BLaER1 treated with 17β-estradiol and CSF1 and Interleukin-3, amounts not matched to agents 10 nM and 100 nM (cell line): ENCODE measurements around the gene EPB41L4A.

ENCODE experiments used
- H3K27ac ChIP-seq, 11 experiments: shearing (Covaris generic); formaldehyde crosslinking; 2 replicates each; pipeline ENCODE4 v1.8.1; 2022
- H3K27me3 ChIP-seq, 11 experiments: shearing (Covaris generic); formaldehyde crosslinking; 2 replicates each; pipeline ENCODE4 v1.8.1; 2022
- H3K36me3 ChIP-seq, 11 experiments: shearing (Covaris generic); formaldehyde crosslinking; 2 replicates each; pipeline ENCODE4 v1.8.1; 2022
- H3K4me1 ChIP-seq, 10 experiments: shearing (Covaris generic); formaldehyde crosslinking; 2 replicates each; pipeline ENCODE4 v1.8.1; 2022
- H3K4me2 ChIP-seq, 11 experiments: shearing (Covaris generic); formaldehyde crosslinking; 2 replicates each; pipeline ENCODE4 v1.8.1; 2022
- H3K4me3 ChIP-seq, 10 experiments: shearing (Covaris generic); formaldehyde crosslinking; 2 replicates each; pipeline ENCODE4 v1.8.1; 2022
- H3K9ac ChIP-seq, 11 experiments: shearing (Covaris generic); formaldehyde crosslinking; 2 replicates each; pipeline ENCODE4 v1.8.1; 2022
- H3K9me3 ChIP-seq, 11 experiments: shearing (Covaris generic); formaldehyde crosslinking; replicated peaks in 1 of 11; 2 replicates each; pipeline ENCODE4 v1.8.1; 2022
- H4K20me1 ChIP-seq, 11 experiments: shearing (Covaris generic); formaldehyde crosslinking; 2 replicates each; pipeline ENCODE4 v1.8.1; 2022
- Cebpa-rat ChIP-seq, 11 experiments: shearing (Covaris generic); IDR thresholded peaks; 2 replicates each; pipeline ENCODE4 v1.8.1; 2022

EPB41L4A gene

DNA sequence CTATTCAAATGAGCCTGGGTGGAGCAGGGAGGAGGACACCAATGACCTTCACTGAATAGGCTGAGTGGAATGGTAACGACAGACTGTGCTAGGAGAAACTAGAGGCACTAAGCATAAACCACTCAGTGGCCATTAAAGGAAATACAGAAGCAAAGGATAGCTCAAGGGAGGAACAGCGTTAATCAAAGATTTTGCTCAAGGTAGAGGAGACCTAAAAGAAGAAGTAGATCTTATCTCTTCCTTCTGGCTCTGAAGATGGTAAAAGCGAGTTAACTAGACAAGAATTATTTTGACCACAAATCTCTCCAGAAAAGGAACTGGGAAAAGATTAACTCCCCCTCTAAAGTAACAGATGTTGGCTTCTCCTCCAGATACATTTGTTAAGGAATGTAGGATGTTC lies 299.6 kb downstream of the EPB41L4A start:
- peak overlapping the region in 1 of 11 experiments; percentile 46; a peak in 2 of 22 replicates for H3K4me2 ChIP-seq
- peaks cover 0 to 30% (median 0%) of the 10 kb centered on the region in 10 experiments; a peak in 8 of 20 replicates for H3K4me1 ChIP-seq
- no peak overlapping the region for H3K27ac ChIP-seq
- no peaks in the 10 kb centered on the region for H3K36me3 ChIP-seq
- peaks cover 0 to 13% (median 6%) of the 10 kb centered on the region in 11 experiments; a peak in 14 of 22 replicates for H3K9me3 ChIP-seq
- no peak for TF ChIP-seq Cebpa-rat (IDR thresholded peaks at IDR 0.05)
- H3K9ac ChIP-seq = no peak overlapping the region
- H3K27me3 ChIP-seq = no peaks in the 10 kb centered on the region
- H3K4me3 ChIP-seq = no peak overlapping the region
- H4K20me1 ChIP-seq = no peaks in the 10 kb centered on the region

- no peak for TF ChIP-seq Cebpa-rat (IDR thresholded peaks at IDR 0.05)
- Histone ChIP-seq H3K36me3 (no peaks in the 10 kb centered on the region), H3K9ac (no peak overlapping the region), H4K20me1 (no peaks in the 10 kb centered on the region), H3K9me3 (peaks cover 0 to 13% (median 6%) of the 10 kb centered on the region in 11 experiments; a peak in 14 of 22 replicates), H3K4me2 (no peak overlapping the region; a peak in 1 of 22 replicates), H3K27me3 (no peaks in the 10 kb centered on the region), H3K4me3 (no peak overlapping the region), H3K27ac (no peak overlapping the region), H3K4me1 (peaks cover 0 to 22% (median 0%) of the 10 kb centered on the region in 10 experiments; a peak in 6 of 20 replicates)
Observed at GRCh38 chr5:112117551-112117950, 301.5 kb downstream of the EPB41L4A start.

- H3K27ac ChIP-seq = no peak overlapping the region
- no peaks in the 10 kb centered on the region for H3K36me3 ChIP-seq
- TF ChIP-seq Cebpa-rat (IDR thresholded peaks at IDR 0.05) = no peak
- H3K9ac ChIP-seq = no peak overlapping the region
- no peak overlapping the region for H3K4me3 ChIP-seq
- peaks cover 0 to 22% (median 0%) of the 10 kb centered on the region in 10 experiments; a peak in 6 of 20 replicates for H3K4me1 ChIP-seq
- H3K27me3 ChIP-seq = no peaks in the 10 kb centered on the region
- H4K20me1 ChIP-seq = no peaks in the 10 kb centered on the region
- no peak overlapping the region for H3K4me2 ChIP-seq
- H3K9me3 ChIP-seq = peaks cover 0 to 13% (median 6%) of the 10 kb centered on the region in 11 experiments; a peak in 14 of 22 replicates
Observed at GRCh38 chr5:112116371-112116770, 302.7 kb downstream of the EPB41L4A start.

- Histone ChIP-seq H3K4me2 (no peak overlapping the region), H3K27ac (no peak overlapping the region), H3K4me3 (no peak overlapping the region), H3K9me3 (no peaks in the 10 kb centered on the region), H3K9ac (no peak overlapping the region), H3K27me3 (no peaks in the 10 kb centered on the region), H3K36me3 (no peaks in the 10 kb centered on the region), H4K20me1 (no peaks in the 10 kb centered on the region), H3K4me1 (peaks cover 0 to 23% (median 3%) of the 10 kb centered on the region in 10 experiments; a peak in 10 of 20 replicates)
- no peak for TF ChIP-seq Cebpa-rat (IDR thresholded peaks at IDR 0.05)
Observed at GRCh38 chr5:112113565-112113964, 305.5 kb downstream of the EPB41L4A start.
